Esophagus squamous epithelium (tissue), 5 donors: ENCODE results near the gene TRAF3IP1. TPM values are rescaled to one million over a fixed set of nuclear protein-coding genes. Genes with fewer than 3 reads are reported as not detected.
"Not testable (repeated sequence)": the region's sequence is repeated elsewhere in the genome, so short reads cannot be mapped to it uniquely, and the experiment has no call there.

Experiments used
- DNase-seq: peaks from one replicate; lab custom pipeline; 2025; lab: John Stamatoyannopoulos, UW
- H3K27ac ChIP-seq, 4 donors: fragments of 200-600 bp; sonication (generic); one replicate each; pipeline ENCODE4 v1.5.1; 2016 to 2019; ENCODE audit warnings: mild to moderate bottlenecking in 1 of 4
- H3K27me3 ChIP-seq, 4 donors: fragments of 200-600 bp; sonication (generic); 1 replicate in 3 of 4; 2 replicates in 1 of 4; pipeline versions ENCODE4 v1.5.1 to v1.6.0; 2017 to 2021; ENCODE audit warnings: antibody characterized with exemption in 1 of 4
- H3K36me3 ChIP-seq, 3 donors: fragments of 200-600 bp; sonication (generic); one replicate each; pipeline ENCODE4 v1.5.1; 2016 to 2019
- H3K4me1 ChIP-seq, 3 donors: fragments of 200-600 bp; sonication (generic); one replicate each; pipeline ENCODE4 v1.5.1; 2017 to 2019
- H3K4me3 ChIP-seq, 4 donors: fragments of 200-600 bp; sonication (generic); 1 replicate in 3 of 4; 2 replicates in 1 of 4; pipeline ENCODE4 v1.5.1; 2016 to 2019; ENCODE audit warnings: mild to moderate bottlenecking in 2 of 4, moderate library complexity in 1 of 4
- H3K9me3 ChIP-seq, 3 donors: fragments of 200-600 bp; sonication (generic); one replicate each; pipeline ENCODE4 v1.5.1; 2016 to 2019
- POLR2A ChIP-seq, 4 donors: fragments of 450-650 bp; IDR thresholded peaks; one replicate each; pipeline ENCODE4 v1.6.1; 2017; ENCODE audit warnings: antibody characterized with exemption in 4 of 4, mild to moderate bottlenecking in 4 of 4, moderate library complexity in 3 of 4
- WGBS, 2 donors: methylation state at CpG; one replicate each; pipeline ENCODE4 v1.1.5; 2018; 5-methylcytosine and 5-hydroxymethylcytosine counted together
- intact Hi-C: fragments of 100-400 bp; cut with DNase I; formaldehyde crosslinking; loops from one replicate; pipeline ENCODE4 v1.15.0; 2022
- total RNA-seq, 4 donors: library from RNA; depleted of rRNA; stranded (reverse); fragments of >200 nt; gene quantifications; one replicate each; pipeline ENCODE4 v1.1.0, GENCODE V29; 2016
- TF ChIP-seq, protein P1 (sequence below), 6 experiments: fragments of 450-650 bp in 4 of 6; fragments of 200-600 bp in 2 of 6; sonication (generic) in 2 of 6; IDR thresholded peaks; one replicate each; pipeline ENCODE4 v1.5.1; 2016 to 2019; ENCODE audit warnings: antibody characterized with exemption in 6 of 6, mild to moderate bottlenecking in 4 of 6, moderate library complexity in 4 of 6
- donor health status: DM: yes; HTN: yes; CAD: no.

Gene TRAF3IP1
- total RNA-seq, 4 donors from 2014 or later = 5.4 to 13.5 (median 9.8) TPM

DNA sequence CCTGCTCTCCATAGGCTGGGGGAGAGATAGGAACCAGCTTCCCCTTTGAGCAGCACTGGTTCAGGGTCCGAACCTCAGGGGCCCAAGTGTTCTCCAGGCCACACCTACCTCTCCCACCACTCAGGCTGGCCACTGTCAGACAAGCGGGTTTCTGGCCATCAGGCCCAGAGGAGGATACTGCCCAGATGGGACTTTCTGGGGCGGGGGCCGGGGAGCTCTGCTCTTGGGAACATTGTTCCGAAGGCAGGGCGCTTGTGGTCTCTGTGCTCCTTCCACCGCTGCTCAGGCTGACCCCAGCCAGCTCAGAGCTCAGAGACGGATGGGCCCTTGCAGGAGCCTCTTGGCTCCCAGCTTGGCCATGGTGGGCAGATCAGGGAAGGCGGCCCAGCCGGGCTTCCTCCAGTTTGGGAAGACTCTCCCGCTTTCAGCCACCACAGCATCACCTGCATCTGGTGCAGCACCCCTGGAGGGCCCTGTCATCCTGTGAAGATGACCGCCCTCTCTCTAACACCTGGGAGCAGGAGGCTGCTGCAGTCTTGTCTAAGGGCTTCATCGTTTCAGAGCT, 5.2 kb upstream of the TRAF3IP1 start:
- 91 to 93% methylated on average over 4 to 7 of the region's 13 CpGs for WGBS, 2 donors
- TF ChIP-seq, protein P1, sequence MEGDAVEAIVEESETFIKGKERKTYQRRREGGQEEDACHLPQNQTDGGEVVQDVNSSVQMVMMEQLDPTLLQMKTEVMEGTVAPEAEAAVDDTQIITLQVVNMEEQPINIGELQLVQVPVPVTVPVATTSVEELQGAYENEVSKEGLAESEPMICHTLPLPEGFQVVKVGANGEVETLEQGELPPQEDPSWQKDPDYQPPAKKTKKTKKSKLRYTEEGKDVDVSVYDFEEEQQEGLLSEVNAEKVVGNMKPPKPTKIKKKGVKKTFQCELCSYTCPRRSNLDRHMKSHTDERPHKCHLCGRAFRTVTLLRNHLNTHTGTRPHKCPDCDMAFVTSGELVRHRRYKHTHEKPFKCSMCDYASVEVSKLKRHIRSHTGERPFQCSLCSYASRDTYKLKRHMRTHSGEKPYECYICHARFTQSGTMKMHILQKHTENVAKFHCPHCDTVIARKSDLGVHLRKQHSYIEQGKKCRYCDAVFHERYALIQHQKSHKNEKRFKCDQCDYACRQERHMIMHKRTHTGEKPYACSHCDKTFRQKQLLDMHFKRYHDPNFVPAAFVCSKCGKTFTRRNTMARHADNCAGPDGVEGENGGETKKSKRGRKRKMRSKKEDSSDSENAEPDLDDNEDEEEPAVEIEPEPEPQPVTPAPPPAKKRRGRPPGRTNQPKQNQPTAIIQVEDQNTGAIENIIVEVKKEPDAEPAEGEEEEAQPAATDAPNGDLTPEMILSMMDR (IDR thresholded peaks at IDR 0.05) = no peak
- DNase-seq = no peak

DNA sequence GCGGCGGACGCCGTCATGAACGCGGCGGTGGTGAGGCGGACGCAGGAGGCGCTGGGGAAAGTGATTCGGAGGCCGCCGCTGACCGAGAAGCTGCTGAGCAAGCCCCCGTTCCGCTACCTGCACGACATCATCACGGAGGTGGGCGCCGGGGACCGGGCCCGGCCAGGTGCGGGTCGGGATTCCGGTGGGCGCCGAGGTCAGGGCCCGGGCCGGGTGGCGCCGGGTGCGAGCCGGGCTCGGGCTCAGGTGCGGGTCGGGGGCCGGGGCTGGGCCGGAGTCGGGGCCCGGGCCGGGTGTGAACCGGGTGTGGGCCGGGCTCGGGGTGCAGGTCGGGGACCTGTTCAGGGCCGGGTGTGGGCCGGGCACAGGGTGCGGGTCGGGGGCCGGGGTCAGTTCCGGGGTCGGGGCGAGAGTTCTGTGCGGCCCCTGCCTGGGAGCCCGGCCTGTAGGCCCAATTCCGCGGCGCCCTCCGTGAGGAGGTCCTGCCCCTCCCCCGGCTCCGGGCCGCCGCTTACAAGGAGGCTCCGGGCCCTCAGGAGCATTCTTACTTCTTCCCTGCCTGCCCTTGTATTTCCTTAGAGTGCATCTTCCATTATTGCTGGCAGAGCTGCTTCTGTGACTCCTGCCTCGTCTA, 447 bp downstream of the TRAF3IP1 start:
- H3K9me3 ChIP-seq = no peaks in the 10 kb centered on the region
- H3K36me3 ChIP-seq = peaks cover 0 to 11% (median 0%) of the 10 kb centered on the region in 3 donors
- no peak for DNase-seq
- 2 to 7% methylated on average over 2 to 6 of the region's 65 CpGs for WGBS, 2 donors
- intact Hi-C loops = no loop called here
- peak overlapping the region; percentile 68 to 95 (median 83) for H3K4me3 ChIP-seq
- H3K4me1 ChIP-seq = peaks cover 4 to 24% (median 13%) of the 10 kb centered on the region in 3 donors
- TF ChIP-seq, protein P1 (IDR thresholded peaks at IDR 0.05) = no peak
- no peak for TF ChIP-seq POLR2A (IDR thresholded peaks at IDR 0.05)
- no peaks in the 10 kb centered on the region for H3K27me3 ChIP-seq
- peak overlapping the region; percentile 63 to 86 (median 72) for H3K27ac ChIP-seq

More for the DNA sequence above, 5.2 kb upstream of the TRAF3IP1 start:
- H3K4me3 ChIP-seq = no peak overlapping the region
- intact Hi-C loops = no loop called here
- no peak overlapping the region for H3K27ac ChIP-seq
- no peaks in the 10 kb centered on the region for H3K27me3 ChIP-seq
- no peaks in the 10 kb centered on the region for H3K9me3 ChIP-seq
- H3K36me3 ChIP-seq = no peaks in the 10 kb centered on the region
- peaks cover 0 to 9% (median 0%) of the 10 kb centered on the region in 3 donors for H3K4me1 ChIP-seq

DNA sequence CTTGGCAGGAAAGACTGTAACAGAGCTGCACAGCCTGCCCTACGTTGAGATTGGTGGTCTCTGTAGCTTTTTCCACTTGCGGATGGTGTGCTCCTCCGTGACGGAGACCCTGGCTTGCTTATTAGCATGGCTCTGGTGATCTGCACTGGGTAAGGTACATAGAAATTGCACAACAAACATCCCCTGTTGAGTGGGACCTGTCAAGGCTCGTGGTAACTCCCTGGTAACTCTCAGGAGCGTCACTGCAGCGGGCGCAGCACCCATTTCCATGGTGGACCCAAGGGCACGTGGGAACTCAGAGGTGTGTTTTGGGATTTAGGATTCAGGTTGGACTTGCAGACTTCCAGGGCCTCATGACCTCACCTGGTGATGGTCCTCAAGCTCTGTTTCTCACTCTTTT, 1.1 kb downstream of the TRAF3IP1 start:
- no peak for DNase-seq

DNA sequence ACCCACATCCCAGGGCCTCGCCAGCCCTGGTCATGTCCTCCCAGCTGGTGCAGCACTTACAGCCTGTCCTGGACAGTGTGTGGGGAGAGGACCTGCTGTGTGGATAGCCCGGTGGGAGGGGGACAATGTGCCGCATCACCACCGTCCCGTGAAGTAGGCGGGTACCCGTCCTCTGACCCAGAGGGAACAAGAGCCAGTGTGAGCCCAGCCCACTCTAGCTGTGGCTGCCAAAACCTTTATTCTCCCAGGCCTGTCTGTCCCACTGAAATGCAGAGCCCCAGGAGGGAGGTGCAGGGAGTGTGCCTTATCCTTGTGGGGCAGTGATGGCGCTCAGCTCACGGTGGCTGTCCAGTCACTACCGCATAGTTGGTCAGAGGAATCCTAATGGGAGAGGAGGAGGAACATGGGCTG, 1.7 kb downstream of the TRAF3IP1 start:
- WGBS, 2 donors = 77% methylated on average over 4 of the region's 10 CpGs; no CpG with 5 or more reads in 1 of the 2 donors
- DNase-seq = no peak
- no peak overlapping the region for H3K4me3 ChIP-seq

More for the DNA sequence above, 1.1 kb downstream of the TRAF3IP1 start:
- H3K27ac ChIP-seq = peak overlapping the region in 2 of 4 donors; percentile 74 to 86
- peaks cover 4 to 24% (median 13%) of the 10 kb centered on the region in 3 donors for H3K4me1 ChIP-seq
- WGBS, 2 donors = 42 to 52% methylated on average over 6 to 8 of the region's 9 CpGs
- peak overlapping the region in 3 of 4 donors; percentile 68 to 95 (median 77) for H3K4me3 ChIP-seq
- no peaks in the 10 kb centered on the region for H3K27me3 ChIP-seq
- H3K36me3 ChIP-seq = peaks cover 0 to 18% (median 0%) of the 10 kb centered on the region in 3 donors
- no peak for TF ChIP-seq POLR2A (IDR thresholded peaks at IDR 0.05)
- TF ChIP-seq, protein P1 (IDR thresholded peaks at IDR 0.05) = no peak
- no peaks in the 10 kb centered on the region for H3K9me3 ChIP-seq
- intact Hi-C loops = no loop called here

DNA sequence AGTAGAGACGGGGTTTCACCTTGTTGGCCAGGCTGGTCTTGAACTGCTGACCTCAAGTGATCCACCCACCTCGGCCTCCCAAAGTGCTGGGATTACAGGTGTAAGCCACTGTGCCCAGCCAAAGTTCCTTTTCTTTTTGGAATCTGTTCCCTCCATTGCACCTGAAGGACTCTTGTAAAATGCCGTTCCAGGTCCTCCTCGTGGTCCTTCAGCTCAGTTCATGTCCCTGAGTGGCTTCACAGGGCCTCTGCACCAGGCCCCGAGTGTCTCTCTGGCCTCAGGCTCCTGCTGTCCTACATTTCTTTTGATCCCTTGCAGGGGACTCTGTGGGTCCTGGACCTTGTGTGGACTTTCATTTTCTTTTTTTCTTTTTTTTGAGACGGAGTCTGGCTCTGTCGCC, 3.9 kb downstream of the TRAF3IP1 start:
- H3K4me3 ChIP-seq, intact Hi-C loops, H3K9me3 ChIP-seq, DNase-seq, H3K27ac ChIP-seq, H3K27me3 ChIP-seq: not testable (repeated sequence)
- 84 to 93% methylated on average over 7 of the region's 7 CpGs for WGBS, 2 donors
- Histone ChIP-seq H3K4me1 (peaks cover 4 to 23% (median 13%) of the 10 kb centered on the region in 3 donors), H3K36me3 (peaks cover 0 to 46% (median 6%) of the 10 kb centered on the region in 3 donors)

More for the DNA sequence above, 1.7 kb downstream of the TRAF3IP1 start:
- Histone ChIP-seq H3K4me1 (peaks cover 4 to 24% (median 13%) of the 10 kb centered on the region in 3 donors), H3K27me3 (no peaks in the 10 kb centered on the region), H3K27ac (no peak overlapping the region), H3K36me3 (peaks cover 0 to 24% (median 0%) of the 10 kb centered on the region in 3 donors), H3K9me3 (no peaks in the 10 kb centered on the region)
- intact Hi-C loops = no loop called here
- TF ChIP-seq, protein P1 (IDR thresholded peaks at IDR 0.05) = no peak
- TF ChIP-seq POLR2A (IDR thresholded peaks at IDR 0.05) = no peak
